MCF 10A (cell line): Measurements from ENCODE around the gene KDM4B. TPM values are rescaled to one million over a fixed set of nuclear protein-coding genes. Genes with fewer than 3 reads are reported as not detected.
"Not testable (repeated sequence)": the region's sequence is repeated elsewhere in the genome, so short reads cannot be mapped to it uniquely, and the experiment has no call there.

Experiments used
- BruUV-seq: library from RNA; stranded (reverse); fragments of 400-500 nt; replicated peaks from 2 replicates; lab custom pipeline; 2021; lab: Mats Ljungman, UMichigan
- CTCF ChIA-PET: fragments of 300-600 bp; sonication (Branson Sonifier 250); formaldehyde crosslinking; extraction: SDS; loops from one replicate; lab custom pipeline; 2021; ENCODE audit warnings: antibody characterized with exemption, inconsistent platforms; lab: Yijun Ruan, JAX
- POLR2A ChIA-PET: fragments of 300-600, 350-650 bp; sonication (Branson Sonifier 250); formaldehyde crosslinking; extraction: SDS; loops from one replicate; lab custom pipeline; 2020; ENCODE audit warnings: antibody characterized with exemption, inconsistent platforms; lab: Yijun Ruan, JAX
- DNase-seq: peaks from one replicate; pipeline ENCODE4 v3.0.0-alpha.2; 2018; ENCODE audit not compliant: unreplicated experiment
- H3K27ac Mint-ChIP-seq: one replicate; pipeline ENCODE4 v1.8.0; 2022; ENCODE audit warnings: mild to moderate bottlenecking, low read depth, mixed read lengths; ENCODE audit not compliant: unreplicated experiment
- H3K27me3 Mint-ChIP-seq: one replicate; pipeline ENCODE4 v1.8.0; 2022; ENCODE audit warnings: mixed read lengths; ENCODE audit not compliant: insufficient read depth, unreplicated experiment
- H3K36me3 Mint-ChIP-seq: one replicate; pipeline ENCODE4 v1.8.0; 2022; ENCODE audit warnings: mild to moderate bottlenecking, moderate library complexity, mixed read lengths; ENCODE audit not compliant: insufficient read depth, unreplicated experiment
- H3K4me1 Mint-ChIP-seq: one replicate; pipeline ENCODE4 v1.8.0; 2022; ENCODE audit warnings: mixed read lengths; ENCODE audit not compliant: insufficient read depth, unreplicated experiment
- H3K4me3 Mint-ChIP-seq: one replicate; pipeline ENCODE4 v1.8.0; 2022; ENCODE audit warnings: mild to moderate bottlenecking, moderate library complexity, mixed read lengths; ENCODE audit not compliant: unreplicated experiment
- H3K9me3 Mint-ChIP-seq: one replicate; pipeline ENCODE4 v1.8.0; 2022; ENCODE audit warnings: mixed read lengths; ENCODE audit not compliant: unreplicated experiment
- intact Hi-C: fragments of 100-400 bp; cut with micrococcal nuclease; formaldehyde crosslinking; loops from 2 replicates; pipeline ENCODE4 v1.14.1; 2022
- total RNA-seq: library from RNA; stranded (reverse); gene quantifications from 2 replicates; pipeline ENCODE4 v1.2.3, GENCODE V29; 2022
- TF ChIP-seq, protein P1 (sequence below): fragments of 200-600 bp; IDR thresholded peaks from one replicate; pipeline ENCODE4 v1.8.0; 2022; ENCODE audit warnings: antibody characterized with exemption, mild to moderate bottlenecking; ENCODE audit not compliant: unreplicated experiment

The KDM4B gene
- total RNA-seq, 1 experiment from 2014 or later, result 34.4 TPM

DNA sequence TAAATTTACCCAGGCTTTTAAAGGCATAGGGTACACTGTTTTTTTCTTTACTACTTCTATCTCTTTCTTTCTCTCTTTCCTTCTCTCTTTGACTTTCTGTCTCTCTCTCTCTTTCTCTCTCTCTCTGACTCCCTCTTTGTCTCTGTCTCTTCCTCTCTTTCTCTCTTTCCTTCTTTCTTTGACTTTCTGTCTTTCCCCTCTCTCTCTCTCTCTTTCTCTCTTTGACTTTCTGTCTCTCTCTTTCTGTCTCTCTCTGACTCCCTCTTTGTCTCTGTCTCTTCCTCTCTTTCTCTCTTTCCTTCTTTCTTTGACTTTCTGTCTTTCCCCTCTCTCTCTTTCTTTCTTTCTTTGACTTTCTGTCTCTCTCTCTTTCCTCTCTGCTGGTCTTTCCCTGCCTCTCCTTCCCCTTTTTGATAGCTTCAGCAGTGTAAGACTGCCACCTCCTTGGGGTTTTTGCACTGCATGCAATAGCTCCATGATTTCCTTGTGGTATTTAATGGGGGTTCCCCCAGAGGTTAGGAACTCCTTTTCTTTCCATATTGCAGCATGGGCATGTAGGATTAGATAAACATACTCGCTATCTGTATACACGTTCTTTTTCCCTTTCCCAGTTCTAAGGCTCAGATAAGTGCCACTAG lies 191.4 kb downstream of the KDM4B start:
- H3K36me3 Mint-ChIP-seq, CTCF ChIA-PET, H3K27ac Mint-ChIP-seq, H3K27me3 Mint-ChIP-seq, H3K9me3 Mint-ChIP-seq, intact Hi-C loops, H3K4me3 Mint-ChIP-seq, DNase-seq, H3K4me1 Mint-ChIP-seq, BruUV-seq, POLR2A ChIA-PET: not testable (repeated sequence)

DNA sequence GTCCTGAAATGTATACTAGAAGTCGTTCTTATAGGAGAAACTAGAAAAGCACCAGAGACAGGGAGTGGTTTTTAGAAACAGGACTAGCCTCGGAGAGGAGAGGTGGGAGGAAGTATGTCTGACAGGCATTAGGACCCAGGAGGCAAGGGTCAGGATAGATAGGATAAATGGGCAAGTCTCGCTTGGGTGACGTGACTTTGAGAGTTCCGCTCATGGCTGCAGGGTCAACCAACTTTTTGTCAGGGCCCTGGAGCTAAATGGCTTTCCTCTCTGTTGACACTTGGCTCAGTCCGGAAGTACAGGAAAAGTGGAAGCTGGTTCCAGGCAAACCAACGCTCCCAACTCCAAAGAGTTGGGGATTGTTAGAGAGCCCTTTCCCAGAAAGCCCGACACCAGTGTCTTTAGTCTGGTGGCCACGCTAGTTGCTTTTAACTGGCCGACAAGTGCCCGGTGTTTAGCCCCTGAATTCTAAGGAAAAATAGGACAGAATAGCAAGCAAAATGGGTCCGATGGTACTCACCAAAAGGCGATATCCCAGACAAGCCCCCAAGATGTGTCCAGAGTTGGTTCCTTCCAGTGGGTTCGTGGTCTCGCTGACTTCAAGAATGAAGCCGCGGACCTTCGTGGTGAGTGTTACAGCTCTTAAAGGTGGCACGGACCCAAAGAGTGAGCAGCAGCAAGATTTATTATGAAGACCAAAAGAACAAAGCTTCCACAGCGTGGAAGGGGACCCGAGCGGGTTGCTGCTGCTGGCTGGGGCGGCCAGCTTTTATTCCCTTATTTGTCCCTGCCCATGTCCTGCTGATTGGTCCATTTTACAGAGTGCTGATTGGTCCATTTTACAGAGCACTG lies 196.2 kb downstream of the KDM4B start:
- intact Hi-C loops, POLR2A ChIA-PET, H3K4me1 Mint-ChIP-seq, H3K27ac Mint-ChIP-seq, H3K36me3 Mint-ChIP-seq, DNase-seq, H3K27me3 Mint-ChIP-seq, BruUV-seq, H3K4me3 Mint-ChIP-seq: not testable (repeated sequence)
- CTCF ChIA-PET, result interaction anchor here (0.7 kb wide), 2 partner anchors 149 to 415 kb away, joined by 3 to 4 read pairs; no protein-coding TSS in a partner anchor
- peaks cover 11% of the 10 kb centered on the region for H3K9me3 Mint-ChIP-seq

DNA sequence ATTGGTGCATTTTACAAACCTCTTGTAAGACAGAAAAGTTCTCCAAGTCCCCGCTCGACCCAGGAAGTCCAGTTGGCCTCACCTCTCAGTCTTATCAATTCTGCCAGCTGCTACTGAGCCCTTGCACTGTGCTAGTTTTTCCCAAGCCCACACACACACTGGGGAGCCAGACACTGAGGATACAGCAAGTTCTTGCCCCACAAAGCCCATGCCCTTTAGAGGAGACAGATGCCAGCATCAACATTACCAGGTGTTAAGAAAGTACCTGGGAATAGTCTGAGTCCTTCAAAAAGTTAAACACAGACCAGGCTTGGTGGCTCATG lies 196.7 kb downstream of the KDM4B start:
- no peak for DNase-seq
- no peak overlapping the region for H3K4me3 Mint-ChIP-seq
- H3K4me1 Mint-ChIP-seq, result peaks cover 6% of the 10 kb centered on the region
- POLR2A ChIA-PET, result no interaction called here
- TF ChIP-seq, protein P1, sequence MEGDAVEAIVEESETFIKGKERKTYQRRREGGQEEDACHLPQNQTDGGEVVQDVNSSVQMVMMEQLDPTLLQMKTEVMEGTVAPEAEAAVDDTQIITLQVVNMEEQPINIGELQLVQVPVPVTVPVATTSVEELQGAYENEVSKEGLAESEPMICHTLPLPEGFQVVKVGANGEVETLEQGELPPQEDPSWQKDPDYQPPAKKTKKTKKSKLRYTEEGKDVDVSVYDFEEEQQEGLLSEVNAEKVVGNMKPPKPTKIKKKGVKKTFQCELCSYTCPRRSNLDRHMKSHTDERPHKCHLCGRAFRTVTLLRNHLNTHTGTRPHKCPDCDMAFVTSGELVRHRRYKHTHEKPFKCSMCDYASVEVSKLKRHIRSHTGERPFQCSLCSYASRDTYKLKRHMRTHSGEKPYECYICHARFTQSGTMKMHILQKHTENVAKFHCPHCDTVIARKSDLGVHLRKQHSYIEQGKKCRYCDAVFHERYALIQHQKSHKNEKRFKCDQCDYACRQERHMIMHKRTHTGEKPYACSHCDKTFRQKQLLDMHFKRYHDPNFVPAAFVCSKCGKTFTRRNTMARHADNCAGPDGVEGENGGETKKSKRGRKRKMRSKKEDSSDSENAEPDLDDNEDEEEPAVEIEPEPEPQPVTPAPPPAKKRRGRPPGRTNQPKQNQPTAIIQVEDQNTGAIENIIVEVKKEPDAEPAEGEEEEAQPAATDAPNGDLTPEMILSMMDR, result no peak
- peaks cover 5% of the 10 kb centered on the region for H3K36me3 Mint-ChIP-seq
- H3K27me3 Mint-ChIP-seq, result no peaks in the 10 kb centered on the region
- CTCF ChIA-PET, result interaction anchor here (0.7 kb wide), 2 partner anchors 138 to 148 kb away, joined by 3 to 4 read pairs; no protein-coding TSS in a partner anchor
- peaks cover 9% of the 10 kb centered on the region for H3K9me3 Mint-ChIP-seq
- no peak overlapping the region for H3K27ac Mint-ChIP-seq
- intact Hi-C loops, result no loop called here
- no TSS peak for BruUV-seq

DNA sequence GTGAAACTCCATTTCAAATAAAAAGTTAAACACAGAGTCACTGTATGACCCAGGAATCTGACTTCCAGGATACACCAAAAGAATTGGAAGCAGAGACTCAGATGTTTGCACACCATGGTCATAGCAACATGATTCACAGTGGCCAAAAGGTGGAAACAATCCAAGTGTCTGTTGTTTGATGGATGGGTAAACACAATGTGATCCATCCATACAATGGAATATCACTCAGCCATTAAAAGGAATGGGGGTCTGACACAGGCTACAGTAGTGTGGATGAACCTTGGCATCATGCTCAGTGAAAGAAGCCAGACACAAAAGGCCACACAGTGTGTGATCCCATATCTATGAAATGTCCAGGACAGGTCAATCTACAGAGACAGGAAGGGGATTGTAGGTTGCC lies 197.3 kb downstream of the KDM4B start:
- peaks cover 6% of the 10 kb centered on the region for H3K4me1 Mint-ChIP-seq
- H3K36me3 Mint-ChIP-seq, result peaks cover 5% of the 10 kb centered on the region
- peaks cover 9% of the 10 kb centered on the region for H3K9me3 Mint-ChIP-seq
- DNase-seq, result peak; percentile 50
- no peak overlapping the region for H3K4me3 Mint-ChIP-seq
- CTCF ChIA-PET, result interaction anchor here (0.7 kb wide), 2 partner anchors 139 to 148 kb away, joined by 3 to 4 read pairs; no protein-coding TSS in a partner anchor
- no TSS peak for BruUV-seq
- intact Hi-C loops, result no loop called here
- H3K27ac Mint-ChIP-seq, result no peak overlapping the region
- TF ChIP-seq, protein P1, result no peak
- POLR2A ChIA-PET, result no interaction called here
- H3K27me3 Mint-ChIP-seq, result no peaks in the 10 kb centered on the region

DNA sequence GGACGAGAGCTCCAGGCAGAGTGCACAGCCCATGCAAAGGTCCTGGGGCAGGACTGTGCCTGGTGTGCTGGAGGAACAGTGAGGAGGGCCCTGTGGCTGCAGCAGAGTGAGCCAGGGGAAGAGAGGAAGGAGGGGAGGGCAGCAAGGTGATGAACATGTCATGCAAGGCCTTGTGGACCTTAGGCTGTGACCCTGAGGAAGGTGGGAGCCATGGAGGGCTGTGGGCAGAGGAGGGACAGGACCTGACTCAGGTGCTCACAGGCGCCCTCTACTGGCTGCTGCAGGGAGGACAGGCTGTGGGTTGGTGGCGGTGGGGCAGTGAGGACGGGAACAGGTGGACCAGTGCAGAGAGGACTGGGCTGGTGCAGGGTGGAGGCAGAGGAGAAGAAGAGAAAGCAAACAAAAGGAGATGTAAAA lies 201.4 kb downstream of the KDM4B start:
- Mint-ChIP-seq H3K4me1 (peaks cover 9% of the 10 kb centered on the region), H3K9me3 (peaks cover 9% of the 10 kb centered on the region), H3K27ac (no peak overlapping the region), H3K27me3 (no peaks in the 10 kb centered on the region), H3K4me3 (no peak overlapping the region), H3K36me3 (no peaks in the 10 kb centered on the region)
- BruUV-seq, result no TSS peak
- POLR2A ChIA-PET, result no interaction called here
- intact Hi-C loops, result no loop called here
- TF ChIP-seq, protein P1, result peak; percentile 29
- CTCF ChIA-PET, result interaction anchor here (1.2 kb wide), 1 partner anchor 28 kb away, joined by 6 read pairs; no protein-coding TSS in a partner anchor
- DNase-seq, result no peak
